DMS153 treated with DMSO at 0.1 percent for 48 hours (cell line): ENCODE data around the gene AUH.

ENCODE experiments used
- DNase-seq: peaks from one replicate; lab custom pipeline; 2025; ENCODE audit not compliant: unreplicated experiment; lab: John Stamatoyannopoulos, UW

The AUH gene

DNA sequence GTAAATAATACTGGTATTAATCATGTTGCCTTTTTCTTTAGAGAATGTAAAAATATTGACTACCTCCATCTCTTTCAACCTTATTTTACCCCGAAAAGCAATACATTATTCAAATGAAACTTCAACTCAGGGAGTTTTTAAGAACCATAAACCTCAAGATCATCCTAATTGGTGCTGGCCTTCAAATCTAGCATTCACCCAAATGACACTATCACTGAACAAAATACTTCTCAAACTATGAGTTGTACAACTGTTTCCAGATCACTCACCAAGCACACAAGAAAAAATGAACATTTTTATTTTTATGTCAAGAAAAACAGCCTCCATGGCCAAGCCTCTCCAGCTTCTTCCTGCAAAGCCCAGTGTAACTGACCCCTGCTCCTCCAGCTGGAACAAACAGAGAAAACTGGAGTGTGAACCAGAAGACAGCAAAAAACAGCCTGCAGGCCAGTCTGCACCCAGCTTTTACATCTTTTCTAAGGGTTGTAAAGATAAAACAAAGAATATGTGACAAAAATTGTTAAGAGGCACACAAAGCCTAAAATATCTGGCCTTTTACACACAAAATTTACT, 21.2 kb downstream of the AUH start:
- no peak for DNase-seq

DNA sequence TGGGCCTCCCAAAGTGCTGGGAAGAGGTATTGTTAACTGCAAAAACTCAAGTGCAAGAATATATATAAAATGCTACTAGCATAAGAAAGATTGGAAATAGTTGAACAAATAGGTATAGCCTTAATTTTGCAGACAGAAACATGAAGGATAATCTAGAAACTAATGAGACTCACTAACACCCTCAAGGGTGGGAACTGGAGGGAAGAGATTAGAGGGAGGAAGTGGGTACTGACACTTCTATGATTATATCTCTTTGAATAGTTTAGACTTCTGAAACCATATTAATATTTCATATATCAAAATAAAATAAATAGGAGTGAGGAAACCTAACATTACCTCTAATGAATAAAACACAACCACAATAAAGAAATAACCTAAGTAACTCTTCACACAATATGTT, 23.0 kb downstream of the AUH start:
- no peak for DNase-seq

DNA sequence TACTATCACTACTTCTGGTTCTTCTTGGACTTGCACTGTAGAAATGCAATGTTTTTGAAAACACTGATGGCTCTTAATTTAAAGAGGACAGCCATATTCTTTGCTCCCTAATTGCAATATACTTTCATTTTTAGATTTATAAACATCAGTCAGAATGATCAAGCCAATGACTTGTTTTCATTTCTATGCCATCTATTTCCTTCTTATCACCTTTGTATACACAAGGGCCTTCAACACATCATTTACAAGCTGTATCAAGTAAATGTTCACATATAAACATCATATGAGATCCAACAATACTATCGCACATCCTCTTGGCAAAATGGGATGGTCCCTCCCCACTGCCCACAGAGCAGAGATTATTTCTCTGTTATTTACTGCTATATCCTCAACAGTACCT, 24.9 kb downstream of the AUH start:
- no peak for DNase-seq

DNA sequence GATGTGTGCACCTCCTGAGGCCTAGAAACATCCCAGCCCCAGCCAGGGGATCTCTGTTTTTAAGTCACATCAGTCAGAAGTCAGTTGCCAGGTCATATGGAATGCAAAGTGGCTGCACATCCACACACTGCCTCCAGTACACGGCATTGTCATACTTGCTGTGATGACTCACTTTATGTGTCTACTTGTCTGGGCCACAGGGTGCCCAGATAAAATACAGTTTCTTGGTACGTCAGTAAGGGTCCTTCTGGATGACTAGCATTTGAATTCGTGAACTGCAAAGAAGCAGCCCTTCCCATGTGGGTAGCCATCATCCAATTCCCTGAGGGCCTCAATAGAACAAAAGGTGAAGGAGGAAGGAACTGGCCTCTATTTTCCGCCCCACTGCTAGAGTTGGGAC, 27.7 kb downstream of the AUH start:
- no peak for DNase-seq

DNA sequence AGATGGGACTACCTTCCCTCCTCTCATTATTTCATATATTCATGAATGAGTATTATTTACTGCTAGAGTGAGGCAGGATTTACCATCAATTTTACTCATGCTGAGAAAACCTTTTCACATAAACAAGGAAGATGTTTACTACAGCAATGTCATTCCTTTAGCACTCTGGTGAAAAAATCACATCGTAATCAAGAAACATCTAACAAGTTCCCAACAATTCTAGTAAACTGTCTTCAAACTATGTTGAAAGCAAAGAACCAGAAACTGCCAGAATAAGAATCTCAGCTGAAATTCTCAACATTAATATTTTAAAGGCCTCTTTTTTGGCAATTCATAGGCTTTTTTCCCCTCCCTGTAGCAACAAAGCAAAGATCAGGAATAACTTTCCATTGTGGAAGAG, 28.2 kb downstream of the AUH start:
- DNase-seq = no peak

DNA sequence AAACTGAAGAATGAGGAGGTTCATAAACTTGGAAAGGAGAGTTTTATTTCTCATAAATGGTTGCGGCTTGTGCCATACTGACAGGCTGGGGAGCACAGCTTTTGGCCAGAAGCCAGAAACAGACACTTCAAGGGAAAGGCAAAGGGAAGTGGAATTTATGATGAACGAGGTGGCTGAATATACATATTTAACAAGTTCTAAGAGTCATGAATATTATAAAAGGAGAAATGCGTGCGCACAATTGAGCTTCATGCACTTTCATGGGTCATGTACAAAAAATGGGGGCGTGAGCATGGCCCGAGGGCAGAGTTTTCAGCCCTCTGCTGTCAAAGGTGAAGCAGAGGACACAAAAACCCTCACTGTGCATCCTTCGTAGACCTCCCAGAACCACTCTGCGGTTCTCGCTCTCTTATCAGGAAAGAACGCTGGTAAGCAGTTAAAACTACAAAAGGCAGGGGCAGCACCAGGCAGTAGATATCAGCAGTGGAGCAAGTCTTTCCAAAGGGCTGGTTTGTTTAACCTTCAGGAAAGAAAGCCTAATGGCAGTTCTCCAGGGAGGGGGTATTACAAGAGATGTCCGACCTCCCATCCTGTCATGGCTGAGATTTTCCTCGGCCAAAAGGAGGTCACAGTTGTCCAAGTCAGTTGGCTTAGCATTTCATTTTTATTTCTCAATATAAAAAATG, 29.0 kb downstream of the AUH start:
- DNase-seq = no peak

DNA sequence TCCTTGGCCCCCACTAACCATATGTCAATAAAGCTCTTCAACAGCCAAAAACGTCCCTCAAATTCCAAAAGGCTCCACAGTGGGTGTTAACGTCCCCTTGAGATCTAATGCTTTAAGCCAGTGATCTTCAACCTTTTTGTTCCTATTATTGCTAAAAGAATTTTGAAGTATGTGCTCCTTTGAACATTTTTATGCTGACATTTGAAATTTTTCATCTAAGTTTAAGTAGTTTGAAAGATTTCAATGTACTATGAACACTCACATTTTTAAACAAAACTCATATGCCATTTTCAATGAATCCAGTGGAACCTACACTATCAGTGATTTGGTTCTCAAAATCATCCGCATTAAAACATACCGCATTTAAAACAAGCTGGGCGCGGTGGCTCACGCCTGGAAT, 29.9 kb downstream of the AUH start:
- DNase-seq = no peak

DNA sequence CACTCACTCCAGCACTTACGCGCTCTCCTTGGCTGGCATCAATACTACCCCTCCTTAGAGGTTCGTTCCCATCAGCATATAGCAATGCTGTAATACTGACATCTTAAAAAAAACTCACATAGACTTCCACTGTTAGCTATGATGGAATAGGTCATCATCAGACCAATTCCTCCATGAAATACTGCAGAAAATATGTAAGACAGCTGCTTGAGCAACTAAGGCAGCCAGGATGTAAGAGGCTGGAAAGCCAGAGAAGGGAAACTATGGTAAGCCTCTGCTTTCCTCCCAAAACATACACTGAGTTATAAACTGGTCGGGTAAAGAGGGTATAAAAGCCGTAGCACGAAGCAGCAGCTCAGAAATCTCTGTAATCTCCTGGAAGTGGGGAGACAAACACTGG, 33.5 kb downstream of the AUH start:
- no peak for DNase-seq

DNA sequence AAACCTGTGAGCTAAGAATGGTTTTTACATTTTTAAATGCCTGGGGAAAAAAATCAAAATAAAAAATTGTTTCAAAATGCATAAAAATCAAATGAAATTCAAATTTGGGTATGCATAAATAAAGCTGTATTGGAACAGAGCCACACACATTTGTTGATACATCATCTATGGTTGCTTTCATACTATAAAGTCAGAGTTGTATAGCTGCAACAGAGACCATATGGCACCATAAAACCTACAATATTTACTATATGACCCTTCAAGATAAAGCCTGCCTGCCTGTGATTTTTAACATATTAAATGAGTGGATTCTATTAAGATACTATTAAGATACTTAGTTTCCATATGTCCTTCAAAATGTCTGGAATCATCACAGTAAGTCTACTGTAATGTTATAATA, 40.0 kb downstream of the AUH start:
- no peak for DNase-seq

DNA sequence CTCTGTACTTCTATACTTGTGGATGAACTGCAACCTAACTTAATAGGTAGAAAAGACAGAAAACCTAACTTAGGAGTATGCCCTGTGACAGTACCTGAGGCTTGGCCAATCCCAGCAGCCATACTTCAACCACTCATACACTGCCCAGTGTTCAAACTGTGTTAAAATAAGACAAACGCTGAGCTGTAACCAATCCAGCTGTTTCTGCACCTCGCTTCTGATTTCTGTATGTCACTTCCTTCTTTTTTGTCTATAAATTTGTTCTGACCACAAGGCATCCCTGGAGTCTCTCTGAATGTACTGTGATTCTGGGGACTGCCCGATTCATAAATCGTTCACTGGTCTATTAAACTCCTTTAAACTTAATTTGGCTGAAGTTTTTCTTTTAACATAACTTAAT, 41.4 kb downstream of the AUH start:
- DNase-seq = no peak

DNA sequence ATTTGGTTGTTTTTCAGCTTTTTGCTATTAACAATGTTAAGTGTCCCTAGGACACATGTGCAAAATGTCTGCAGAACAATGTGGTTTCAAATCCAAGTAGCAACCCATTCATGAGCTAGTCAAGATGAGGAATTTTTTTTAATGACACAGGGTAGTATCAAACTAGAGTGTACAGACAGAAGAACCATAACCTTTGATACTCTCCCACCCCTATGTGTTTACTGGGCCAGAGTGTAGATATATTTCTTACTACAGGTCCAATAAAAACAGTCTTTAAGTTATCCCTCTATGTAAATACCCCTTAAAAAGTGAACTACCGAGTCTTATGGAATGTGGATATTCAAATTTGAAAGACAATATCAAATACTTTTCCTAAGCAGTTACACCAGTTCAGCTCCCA, 45.6 kb downstream of the AUH start:
- DNase-seq = no peak

DNA sequence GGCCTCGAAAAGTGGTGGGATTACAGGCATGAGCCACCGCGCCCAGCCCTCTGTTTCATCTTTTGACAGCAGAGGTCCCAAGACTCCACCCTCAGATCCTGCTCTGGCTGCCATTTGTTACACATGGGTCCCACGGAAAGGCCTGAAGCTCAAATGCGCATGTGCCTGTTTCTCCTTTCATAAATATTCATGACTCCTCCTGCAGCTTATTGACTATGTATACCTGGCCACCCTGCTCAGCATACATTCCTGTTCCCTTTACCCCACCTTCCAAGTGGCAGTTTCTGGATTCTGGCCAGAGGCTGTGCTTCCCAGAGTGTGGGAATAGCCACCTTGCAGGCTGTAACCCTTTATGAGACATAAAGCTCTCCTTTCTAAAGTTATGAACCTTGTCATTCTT, 46.5 kb downstream of the AUH start:
- DNase-seq = no peak

DNA sequence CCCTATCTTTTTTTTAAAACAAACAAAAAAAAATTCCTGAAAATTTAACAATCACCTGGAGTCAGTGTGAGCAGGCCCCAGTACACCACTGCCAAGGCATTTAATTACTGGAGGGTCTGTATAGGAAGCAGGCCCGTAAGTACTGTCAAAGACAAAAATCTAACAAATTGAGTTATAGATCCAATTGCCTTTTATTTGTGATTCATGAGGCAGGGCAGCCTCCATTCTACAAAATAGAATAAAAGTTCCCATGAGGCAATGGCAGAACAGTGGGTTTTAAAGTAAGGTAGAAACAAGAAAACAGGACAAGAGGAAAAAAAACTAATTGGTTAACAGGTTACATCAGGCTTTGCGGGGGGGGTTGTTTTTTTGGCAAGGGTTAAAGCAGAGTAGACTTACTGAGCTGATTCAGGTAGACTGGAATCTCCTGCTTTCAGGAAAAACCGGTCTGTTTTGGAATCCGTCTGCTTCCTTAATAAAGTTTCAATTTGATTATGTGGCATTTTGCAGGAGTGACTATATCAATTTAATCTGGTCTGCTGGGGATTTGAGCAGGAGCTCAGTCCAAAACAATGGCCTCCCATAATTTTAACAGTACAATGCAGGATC, 48.9 kb downstream of the AUH start:
- DNase-seq = no peak

DNA sequence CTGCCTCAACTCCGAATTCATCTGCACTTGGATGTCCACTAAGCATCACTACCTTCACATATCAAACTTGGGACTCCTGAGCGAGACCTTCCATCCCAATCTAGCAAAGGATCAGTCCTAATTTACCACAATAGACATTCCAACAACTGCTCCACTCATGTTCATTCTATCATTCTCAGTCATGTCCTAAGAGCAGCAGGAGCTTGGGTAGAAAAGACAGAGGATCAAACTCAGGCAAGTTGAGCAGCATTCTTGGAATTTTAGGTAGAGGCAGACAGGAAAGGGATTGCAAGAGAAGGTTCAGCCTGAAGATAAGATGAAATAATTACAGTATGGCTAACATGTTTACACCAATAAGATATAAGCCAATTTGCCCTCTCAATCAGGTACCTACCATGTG, 51.7 kb downstream of the AUH start:
- DNase-seq = no peak

DNA sequence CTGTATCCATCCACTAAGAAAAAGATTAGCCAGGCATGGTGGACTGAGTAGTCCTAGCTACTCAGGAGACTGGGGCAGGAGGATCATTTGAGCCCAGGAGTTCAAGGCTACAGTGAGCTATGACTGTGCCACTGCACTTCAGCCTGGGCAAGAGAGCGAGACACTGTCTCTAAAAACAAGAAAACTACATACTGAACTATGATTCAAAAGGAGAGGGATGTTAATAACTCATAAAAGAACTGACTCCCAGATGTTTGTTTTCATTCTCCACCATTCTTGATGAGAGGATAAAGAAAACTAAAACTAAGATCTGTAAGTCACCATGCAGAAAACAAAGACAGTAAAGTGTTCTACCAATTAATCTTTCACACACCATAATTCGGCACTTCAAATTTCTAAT, 53.5 kb downstream of the AUH start:
- DNase-seq = no peak

DNA sequence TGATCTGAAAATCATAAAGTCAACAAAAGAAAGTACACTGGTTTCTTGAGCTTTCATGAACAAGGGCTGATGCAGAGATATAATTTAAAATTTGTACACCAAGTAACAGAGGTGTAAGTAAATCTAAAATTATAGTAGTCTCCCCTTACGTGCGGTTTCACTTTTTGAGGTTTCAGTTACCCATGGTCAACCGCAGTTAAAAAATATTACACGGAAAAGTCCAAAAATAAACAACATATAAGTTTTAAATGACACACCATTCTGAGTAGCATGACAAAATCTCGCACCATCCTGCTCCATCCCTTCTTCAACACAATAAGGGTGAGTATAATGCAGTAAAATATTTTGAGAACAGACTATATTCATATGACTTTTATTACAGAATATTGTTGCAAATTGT, 54.4 kb downstream of the AUH start:
- DNase-seq = no peak

DNA sequence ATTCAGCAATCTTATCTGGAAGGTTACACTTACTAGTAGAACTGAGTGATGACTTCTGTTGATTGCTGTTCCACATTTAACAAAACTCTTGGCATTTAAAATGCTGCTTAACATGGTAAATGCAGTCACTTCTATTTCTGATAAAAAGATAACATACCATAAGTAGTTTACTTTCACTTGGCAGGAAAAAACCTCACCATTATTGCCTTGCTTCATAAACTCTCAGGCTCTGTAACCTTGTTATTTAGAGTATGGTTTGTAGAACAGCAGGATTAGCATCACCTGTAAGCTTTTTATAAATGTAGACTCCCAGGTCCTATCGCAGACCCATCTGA, 55.5 kb downstream of the AUH start:
- no peak for DNase-seq

DNA sequence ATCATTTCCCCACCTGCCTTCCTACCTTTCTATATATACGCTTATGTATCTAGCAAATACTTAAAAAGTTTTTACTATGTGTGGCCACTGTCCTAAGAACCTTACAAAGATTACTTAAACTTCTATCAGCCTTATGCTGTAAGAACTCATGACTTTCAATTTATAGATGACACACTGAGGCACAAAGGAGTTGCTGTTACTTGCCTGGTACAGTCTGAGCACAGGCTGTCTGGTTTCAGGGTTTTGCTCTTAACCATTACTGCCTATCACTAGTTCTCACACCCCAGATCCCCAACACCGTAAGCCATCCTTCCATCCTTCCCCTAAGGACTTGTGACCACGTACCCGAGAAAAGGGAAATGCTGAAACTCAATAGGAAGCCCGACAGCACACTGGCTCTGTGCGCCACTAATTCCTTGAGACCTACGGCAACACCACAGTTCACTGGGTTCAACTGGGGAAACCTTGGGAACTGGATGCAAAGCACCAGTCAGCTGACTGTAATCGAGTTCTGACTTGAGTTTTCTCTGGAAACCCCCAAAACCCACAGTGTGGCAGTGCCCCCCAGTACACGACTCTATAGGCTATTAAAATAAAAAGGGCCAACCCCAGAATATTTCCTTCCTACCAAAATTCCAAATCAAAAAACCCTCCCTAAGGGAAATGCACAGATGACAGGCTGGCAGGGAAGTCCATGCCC, 56.0 kb downstream of the AUH start:
- DNase-seq = no peak

DNA sequence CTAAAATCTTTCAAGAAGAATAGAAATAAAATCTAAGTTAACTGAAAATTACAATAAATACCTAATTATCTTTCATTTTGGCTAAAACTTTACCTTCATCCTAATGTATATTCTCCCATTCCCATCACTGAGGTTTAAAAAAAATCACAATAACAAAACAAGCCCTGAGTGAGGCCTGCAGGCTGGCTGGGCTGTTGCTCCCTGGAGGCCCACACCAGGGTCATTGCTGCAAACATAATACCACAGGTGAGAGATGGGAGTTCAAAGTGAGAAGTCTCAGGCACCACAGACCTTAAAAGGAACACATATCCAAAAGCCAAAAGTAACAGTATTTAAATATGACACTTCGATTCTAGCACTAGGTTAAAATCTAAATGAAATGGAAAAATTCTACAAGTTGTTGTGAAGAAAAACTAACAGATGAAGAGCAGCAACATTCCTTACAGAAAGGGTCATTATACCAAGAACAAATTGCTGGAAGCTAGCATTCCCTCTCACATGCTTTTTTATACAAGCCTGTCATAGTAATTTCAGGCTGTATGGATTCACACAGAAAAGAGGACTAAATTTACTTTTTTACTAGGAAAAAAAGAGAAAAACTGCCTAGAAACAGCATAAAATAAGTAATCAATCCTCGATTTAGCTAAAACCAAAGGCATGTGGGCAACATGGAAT, 57.8 kb downstream of the AUH start:
- DNase-seq = no peak

DNA sequence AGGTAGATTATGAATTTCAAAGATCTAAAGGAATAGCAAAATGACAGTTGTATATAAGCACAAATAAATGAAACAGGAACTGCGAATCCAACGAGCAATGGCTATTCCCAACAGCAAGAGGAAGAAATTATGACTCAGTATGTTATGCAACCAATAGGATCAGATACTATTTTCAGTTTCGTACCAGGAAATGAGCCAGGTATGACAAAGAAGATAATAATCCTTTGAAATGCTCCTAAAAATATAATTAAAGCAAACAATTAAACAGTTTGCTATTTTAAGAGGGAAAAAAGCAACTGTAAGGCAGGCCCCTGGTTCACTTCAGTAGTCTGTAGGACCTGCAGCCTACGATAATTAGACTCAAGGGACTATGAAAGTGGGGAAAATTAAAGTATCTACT, 58.9 kb downstream of the AUH start:
- no peak for DNase-seq

DNA sequence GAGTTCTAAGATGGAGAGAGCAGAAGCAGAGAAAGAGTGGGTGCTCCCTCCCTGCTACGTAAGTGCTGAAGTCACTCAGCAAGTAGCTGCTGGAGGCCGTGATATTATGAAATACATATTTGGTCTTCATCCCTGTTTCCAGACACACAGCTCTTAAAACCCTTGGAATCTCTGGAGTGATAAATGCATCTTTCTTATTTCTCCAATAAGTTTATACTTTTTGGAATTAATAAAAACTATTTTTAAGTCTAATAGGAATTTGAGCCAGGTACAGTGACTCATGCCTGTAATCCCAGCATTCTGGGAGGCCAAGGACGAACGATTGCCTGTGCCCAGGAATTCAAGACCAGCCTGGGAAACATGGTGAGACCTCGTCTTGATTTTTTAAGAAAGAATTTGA, 60.6 kb downstream of the AUH start:
- no peak for DNase-seq

DNA sequence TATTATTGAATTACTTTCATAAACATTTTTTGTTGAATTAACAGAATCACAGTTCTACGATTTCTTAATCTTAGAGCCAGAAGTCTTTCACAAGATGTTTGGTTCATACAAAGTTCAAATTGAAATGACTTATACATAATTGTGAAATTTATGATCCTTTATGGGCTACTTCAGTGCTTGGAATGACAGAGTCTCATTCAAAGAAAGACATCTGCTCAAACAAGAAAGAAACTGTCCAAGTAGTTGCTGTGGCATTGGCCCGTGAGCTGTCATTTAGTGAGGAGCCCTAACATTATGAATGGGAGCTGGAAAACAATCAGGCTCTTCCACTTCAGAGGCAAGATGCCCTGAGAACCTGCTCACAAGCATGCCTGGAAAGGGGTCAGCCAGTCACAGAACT, 63.4 kb downstream of the AUH start:
- no peak for DNase-seq
